ENCODE results near the gene CATSPERZ.

DNA sequence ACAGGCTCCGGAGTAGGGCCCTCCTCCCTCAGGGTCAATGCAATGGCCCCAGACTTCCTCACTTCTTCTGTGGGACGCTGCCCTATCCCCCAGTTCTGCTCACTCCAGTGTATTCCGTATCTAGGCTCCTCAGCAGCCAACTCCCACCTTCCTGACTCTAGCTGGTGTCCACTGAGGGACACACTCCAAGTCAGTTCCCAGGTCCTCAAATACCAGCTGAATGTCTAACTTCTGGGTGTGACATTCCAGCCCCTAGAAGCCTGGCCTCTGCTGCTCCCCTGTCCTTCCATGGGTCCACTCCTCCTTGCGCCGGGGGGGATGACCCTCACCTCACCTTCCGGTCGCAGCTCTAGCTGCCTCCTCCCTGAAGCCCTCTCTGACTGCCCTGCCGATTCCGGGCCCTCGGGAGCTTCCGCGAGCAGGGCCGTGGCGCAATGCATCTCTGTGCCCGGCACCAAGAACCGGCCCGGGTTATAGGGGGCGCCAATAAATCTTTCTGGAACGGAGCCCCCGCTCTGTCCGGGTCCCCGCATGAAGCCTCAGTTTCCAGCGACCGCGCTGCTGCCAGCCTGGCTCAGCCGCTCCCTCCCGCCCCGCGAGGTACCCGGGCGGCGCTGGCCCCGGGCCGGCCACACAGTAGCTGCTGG, 31.1 kb upstream of the CATSPERZ start:
- TF ChIP-seq PAWR (CRISPR knock-in tag; IDR thresholded peaks at IDR 0.05; ENCODE audit: borderline replicate concordance) (no peak), CHD4 (IDR thresholded peaks at IDR 0.05; ENCODE audit: borderline replicate concordance, low read length) (no peak), KDM4B (CRISPR knock-in tag; IDR thresholded peaks at IDR 0.05) (no peak), HNRNPL (IDR thresholded peaks at IDR 0.05; ENCODE audit: low read depth, low read length) (no peak), EED (CRISPR knock-in tag; IDR thresholded peaks at IDR 0.05) (0 out of 2 replicates have a peak, but pooled peaks have one; percentile 33), MTA3 (CRISPR knock-in tag; IDR thresholded peaks at IDR 0.05) (no peak), ZNF138 (CRISPR knock-in tag; IDR thresholded peaks at IDR 0.05; ENCODE audit: low read depth) (no peak), POLR2AphosphoS5 (IDR thresholded peaks at IDR 0.05; ENCODE audit: low read depth, low read length) (no peak), ZFP36L2 (CRISPR knock-in tag; IDR thresholded peaks at IDR 0.05) (no peak)

All from HepG2 (cell line).